ENCODE measurements around the gene IFT88.

DNA sequence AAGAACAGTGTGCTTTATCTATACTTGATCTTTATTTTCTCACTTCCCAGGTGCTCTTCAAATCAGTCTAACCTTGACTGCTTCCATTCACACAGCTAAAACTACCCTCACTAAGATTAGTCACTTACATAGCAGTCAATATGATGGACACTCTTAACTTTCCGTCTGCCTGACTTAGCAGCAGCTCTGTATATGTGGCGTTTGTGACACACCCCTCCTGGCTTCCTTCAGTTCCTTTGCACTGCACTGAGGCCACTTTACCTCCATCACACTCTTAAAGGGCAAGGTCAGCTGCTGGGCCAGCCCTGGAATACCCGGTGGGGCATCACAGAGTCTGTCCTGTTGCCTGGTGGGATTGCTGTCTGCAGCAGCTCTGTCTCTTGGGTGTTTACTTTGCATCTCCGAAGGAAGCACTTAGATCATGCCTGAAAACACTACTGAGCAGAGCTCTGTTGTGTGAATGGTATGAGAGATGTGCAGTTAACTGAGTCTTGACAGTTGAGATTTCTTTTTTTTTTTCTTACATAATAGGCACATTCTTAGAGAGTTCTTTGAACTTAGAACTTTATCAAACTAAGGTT lies 101.0 kb downstream of the IFT88 start:
- no peak for TF ChIP-seq POLR2A (IDR thresholded peaks at IDR 0.05)
- TF ChIP-seq, protein P1, sequence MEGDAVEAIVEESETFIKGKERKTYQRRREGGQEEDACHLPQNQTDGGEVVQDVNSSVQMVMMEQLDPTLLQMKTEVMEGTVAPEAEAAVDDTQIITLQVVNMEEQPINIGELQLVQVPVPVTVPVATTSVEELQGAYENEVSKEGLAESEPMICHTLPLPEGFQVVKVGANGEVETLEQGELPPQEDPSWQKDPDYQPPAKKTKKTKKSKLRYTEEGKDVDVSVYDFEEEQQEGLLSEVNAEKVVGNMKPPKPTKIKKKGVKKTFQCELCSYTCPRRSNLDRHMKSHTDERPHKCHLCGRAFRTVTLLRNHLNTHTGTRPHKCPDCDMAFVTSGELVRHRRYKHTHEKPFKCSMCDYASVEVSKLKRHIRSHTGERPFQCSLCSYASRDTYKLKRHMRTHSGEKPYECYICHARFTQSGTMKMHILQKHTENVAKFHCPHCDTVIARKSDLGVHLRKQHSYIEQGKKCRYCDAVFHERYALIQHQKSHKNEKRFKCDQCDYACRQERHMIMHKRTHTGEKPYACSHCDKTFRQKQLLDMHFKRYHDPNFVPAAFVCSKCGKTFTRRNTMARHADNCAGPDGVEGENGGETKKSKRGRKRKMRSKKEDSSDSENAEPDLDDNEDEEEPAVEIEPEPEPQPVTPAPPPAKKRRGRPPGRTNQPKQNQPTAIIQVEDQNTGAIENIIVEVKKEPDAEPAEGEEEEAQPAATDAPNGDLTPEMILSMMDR (IDR thresholded peaks at IDR 0.05) = no peak
- TF ChIP-seq POLR2AphosphoS5 (IDR thresholded peaks at IDR 0.05) = no peak

All from stomach (tissue), 4 donors.